Measurements from ENCODE around the gene FNDC11. TPM values are rescaled to one million over a fixed set of nuclear protein-coding genes. Genes with fewer than 3 reads are reported as not detected.

FNDC11 gene
- total RNA-seq, 4 donors from 2014 or later, result not detected

DNA sequence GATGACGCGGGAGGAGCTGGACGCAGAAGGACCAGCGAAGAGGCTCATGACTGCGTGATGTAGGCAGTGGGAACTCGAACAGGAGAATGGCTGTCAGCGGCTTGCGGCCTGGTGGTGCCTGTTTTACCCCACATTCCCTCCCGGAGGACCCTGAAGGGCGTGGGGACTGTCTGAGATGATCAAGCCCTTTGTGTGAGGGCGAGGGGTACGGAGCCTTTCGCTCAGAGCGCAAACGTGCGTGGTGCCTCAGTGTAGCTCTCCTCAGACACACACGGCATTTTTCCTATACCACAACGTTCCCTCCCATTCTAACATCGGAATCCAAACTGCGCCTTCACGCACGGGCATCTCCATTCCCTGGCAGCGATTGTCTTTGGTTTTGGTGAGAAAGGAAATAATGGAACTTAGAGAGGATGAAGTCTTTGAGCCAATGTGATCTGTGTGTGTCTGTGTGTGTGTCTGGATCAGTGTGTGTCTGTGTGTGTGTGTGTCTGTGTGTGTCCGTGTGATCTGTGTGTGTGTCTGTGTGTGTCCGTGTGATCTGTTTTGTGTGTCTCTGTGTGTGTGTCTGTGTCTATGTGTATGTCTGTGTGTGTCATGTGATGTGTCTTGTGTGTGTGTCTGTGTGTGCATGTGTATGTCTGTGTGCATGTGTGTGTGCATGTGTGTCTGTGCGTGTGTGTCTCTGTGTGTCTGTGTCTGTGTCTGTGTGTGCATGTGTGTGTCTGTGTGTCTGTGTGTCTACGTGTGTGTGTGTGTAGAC, 22.1 kb upstream of the FNDC11 start:
- intact Hi-C loops (cut with DNase I; ENCODE audit: low total_unique reads) (loop anchor here (10.0 kb wide), 1 partner anchor 253 kb away; no protein-coding TSS in a partner anchor), in situ Hi-C loops (cut with MboI; ENCODE audit: low pct_ligation_motif_present in 1 of 4, low pct_unique_long_range_greater_than_20kb in 1 of 4, low sequenced_read_pairs in 3 of 4) (loop anchor here in 1 of 4 donors (25.0 kb wide), 1 partner anchor 105 kb away; the partner anchor contains the start of gene GMEB2)
- WGBS, 2 donors (ENCODE audit: low coverage in 1 of 2), result 84 to 100% methylated on average over 1 to 27 of the region's 27 CpGs
- Histone ChIP-seq H3K9me3 (no peaks in the 10 kb centered on the region), H3K4me3 (no peak overlapping the region), H3K27me3 (peaks cover 10% of the 10 kb centered on the region), H3K4me1 (peaks cover 10 to 34% (median 18%) of the 10 kb centered on the region in 4 donors), H3K36me3 (no peaks in the 10 kb centered on the region), H3K27ac (no peak overlapping the region)
- TF ChIP-seq, protein P1, sequence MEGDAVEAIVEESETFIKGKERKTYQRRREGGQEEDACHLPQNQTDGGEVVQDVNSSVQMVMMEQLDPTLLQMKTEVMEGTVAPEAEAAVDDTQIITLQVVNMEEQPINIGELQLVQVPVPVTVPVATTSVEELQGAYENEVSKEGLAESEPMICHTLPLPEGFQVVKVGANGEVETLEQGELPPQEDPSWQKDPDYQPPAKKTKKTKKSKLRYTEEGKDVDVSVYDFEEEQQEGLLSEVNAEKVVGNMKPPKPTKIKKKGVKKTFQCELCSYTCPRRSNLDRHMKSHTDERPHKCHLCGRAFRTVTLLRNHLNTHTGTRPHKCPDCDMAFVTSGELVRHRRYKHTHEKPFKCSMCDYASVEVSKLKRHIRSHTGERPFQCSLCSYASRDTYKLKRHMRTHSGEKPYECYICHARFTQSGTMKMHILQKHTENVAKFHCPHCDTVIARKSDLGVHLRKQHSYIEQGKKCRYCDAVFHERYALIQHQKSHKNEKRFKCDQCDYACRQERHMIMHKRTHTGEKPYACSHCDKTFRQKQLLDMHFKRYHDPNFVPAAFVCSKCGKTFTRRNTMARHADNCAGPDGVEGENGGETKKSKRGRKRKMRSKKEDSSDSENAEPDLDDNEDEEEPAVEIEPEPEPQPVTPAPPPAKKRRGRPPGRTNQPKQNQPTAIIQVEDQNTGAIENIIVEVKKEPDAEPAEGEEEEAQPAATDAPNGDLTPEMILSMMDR (IDR thresholded peaks at IDR 0.05), result no peak
- TF ChIP-seq POLR2AphosphoS5 (IDR thresholded peaks at IDR 0.05) (no peak), EP300 (IDR thresholded peaks at IDR 0.05; ENCODE audit: low read depth) (no peak), POLR2A (IDR thresholded peaks at IDR 0.05) (peak; percentile 38)
- DNase-seq, result no peak

- H3K9me3 ChIP-seq, result no peaks in the 10 kb centered on the region
- 70 to 76% methylated on average over 3 to 24 of the region's 24 CpGs for WGBS, 2 donors (ENCODE audit: low coverage in 1 of 2)
- no peak for TF ChIP-seq EP300 (IDR thresholded peaks at IDR 0.05; ENCODE audit: low read depth)
- no peak for DNase-seq
- no peak overlapping the region for H3K4me3 ChIP-seq
- in situ Hi-C loops (cut with MboI; ENCODE audit: low pct_ligation_motif_present in 1 of 4, low pct_unique_long_range_greater_than_20kb in 1 of 4, low sequenced_read_pairs in 3 of 4) (loop anchor here in 1 of 4 donors (25.0 kb wide), 1 partner anchor 105 kb away; the partner anchor contains the start of gene GMEB2), intact Hi-C loops (cut with DNase I; ENCODE audit: low total_unique reads) (loop anchor here (10.0 kb wide), 1 partner anchor 252 kb away; no protein-coding TSS in a partner anchor)
- H3K36me3 ChIP-seq, result no peaks in the 10 kb centered on the region
- H3K27me3 ChIP-seq, result peaks cover 10% of the 10 kb centered on the region
- H3K4me1 ChIP-seq, result peaks cover 10 to 40% (median 21%) of the 10 kb centered on the region in 4 donors
- no peak overlapping the region for H3K27ac ChIP-seq
Measured at GRCh38 chr20:63532449-63532971, 21.4 kb upstream of the FNDC11 start.

- no peaks in the 10 kb centered on the region for H3K36me3 ChIP-seq
- H3K4me1 ChIP-seq, result peaks cover 14 to 49% (median 30%) of the 10 kb centered on the region in 4 donors
- WGBS, 2 donors (ENCODE audit: low coverage in 1 of 2), result 82 to 85% methylated on average over 7 to 14 of the region's 14 CpGs
- peak overlapping the region; percentile 85 to 97 (median 88) for H3K27ac ChIP-seq
- H3K27me3 ChIP-seq, result peaks cover 10% of the 10 kb centered on the region
- no peaks in the 10 kb centered on the region for H3K9me3 ChIP-seq
- TF ChIP-seq EP300 (IDR thresholded peaks at IDR 0.05; ENCODE audit: low read depth) (no peak), POLR2AphosphoS5 (IDR thresholded peaks at IDR 0.05) (no peak), POLR2A (IDR thresholded peaks at IDR 0.05) (no peak)
- TF ChIP-seq, protein P1 (IDR thresholded peaks at IDR 0.05), result no peak
- no peak overlapping the region for H3K4me3 ChIP-seq
- intact Hi-C loops (cut with DNase I; ENCODE audit: low total_unique reads), result loop anchor here (10.0 kb wide), 1 partner anchor 251 kb away; no protein-coding TSS in a partner anchor
- in situ Hi-C loops (cut with MboI; ENCODE audit: low pct_ligation_motif_present in 1 of 4, low pct_unique_long_range_greater_than_20kb in 1 of 4, low sequenced_read_pairs in 3 of 4), result loop anchor here in 1 of 4 donors (25.0 kb wide), 1 partner anchor 104 kb away; the partner anchor contains the start of gene GMEB2
- no peak for DNase-seq
Measured at GRCh38 chr20:63533388-63533787, 20.6 kb upstream of the FNDC11 start.

DNA sequence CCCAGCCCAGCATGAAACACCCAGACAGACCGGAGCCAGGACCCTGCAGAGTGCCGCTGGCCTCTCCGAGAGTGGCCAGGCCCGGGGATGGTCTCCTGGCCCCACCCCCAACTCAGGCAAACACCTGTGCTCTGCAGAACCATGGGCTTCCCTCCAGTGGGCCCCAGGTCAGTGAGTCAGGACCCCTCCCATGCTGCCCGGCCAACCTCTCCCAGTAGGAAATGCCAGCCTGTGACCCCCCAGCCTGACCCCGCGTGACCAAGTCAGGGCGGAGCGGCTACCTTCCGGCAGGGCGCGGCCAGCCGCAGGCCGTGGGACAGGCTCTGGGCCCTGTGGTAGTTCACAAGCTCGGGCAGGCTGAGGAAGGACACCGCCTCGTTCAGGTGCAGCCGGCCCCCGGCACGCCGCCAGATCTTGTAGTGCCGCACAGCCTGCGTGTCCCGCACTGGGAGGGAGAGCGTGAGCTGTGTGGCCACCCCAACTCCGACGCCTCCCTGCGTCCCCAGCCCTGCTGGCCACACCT, 20.0 kb upstream of the FNDC11 start:
- DNase-seq, result peak; percentile 89
- WGBS, 2 donors (ENCODE audit: low coverage in 1 of 2), result 55% methylated on average over 13 of the region's 28 CpGs; no CpG with 5 or more reads in 1 of the 2 donors
- no peak overlapping the region for H3K4me3 ChIP-seq
- peak overlapping the region; percentile 85 to 97 (median 88) for H3K27ac ChIP-seq
- H3K27me3 ChIP-seq, result peaks cover 10% of the 10 kb centered on the region
- H3K9me3 ChIP-seq, result no peaks in the 10 kb centered on the region
- intact Hi-C loops (cut with DNase I; ENCODE audit: low total_unique reads) (loop anchor here (10.0 kb wide), 1 partner anchor 251 kb away; no protein-coding TSS in a partner anchor), in situ Hi-C loops (cut with MboI; ENCODE audit: low pct_ligation_motif_present in 1 of 4, low pct_unique_long_range_greater_than_20kb in 1 of 4, low sequenced_read_pairs in 3 of 4) (loop anchor here in 1 of 4 donors (25.0 kb wide), 1 partner anchor 103 kb away; the partner anchor contains the start of gene GMEB2)
- peaks cover 14 to 54% (median 34%) of the 10 kb centered on the region in 4 donors for H3K4me1 ChIP-seq
- H3K36me3 ChIP-seq, result no peaks in the 10 kb centered on the region
- TF ChIP-seq, protein P1 (IDR thresholded peaks at IDR 0.05), result no peak
- TF ChIP-seq POLR2A (IDR thresholded peaks at IDR 0.05) (peak; percentile 82), EP300 (IDR thresholded peaks at IDR 0.05; ENCODE audit: low read depth) (no peak), POLR2AphosphoS5 (IDR thresholded peaks at IDR 0.05) (peak; percentile 41 to 93 (median 82))

Measured in transverse colon (tissue), 4 donors.